K562 (cell line): ENCODE data around the gene RGR. TPM values are rescaled to one million over a fixed set of nuclear protein-coding genes. Genes with fewer than 3 reads are reported as not detected.

Experiments
- CCNT2 ChIP-seq: IDR thresholded peaks from 2 replicates; pipeline ENCODE4 v1.6.1; 2011; ENCODE audit warnings: borderline replicate concordance, low read depth, mild to moderate bottlenecking, moderate library complexity, mixed read lengths, low read length; ENCODE audit not compliant: insufficient read length; ENCODE audit errors: extremely low read depth
- ETV1 ChIP-seq: fragments of 450-650 bp; conservative IDR thresholded peaks from 2 replicates; pipeline ENCODE4 v1.6.1; 2016; ENCODE audit warnings: missing genetic modification characterization, control low read depth, low read depth, missing compliant biosample characterization
- HIVEP1 ChIP-seq: fragments of 250-450 bp; sonication (Bioruptor Pico); IDR thresholded peaks from 2 replicates; pipeline ENCODE4 v1.4.0; 2020; ENCODE audit warnings: mild to moderate bottlenecking
- JUND ChIP-seq, 2 experiments: IDR thresholded peaks; 2 replicates in 1 of 2; 3 replicates in 1 of 2; pipeline ENCODE4 v1.6.1; 2011; ENCODE audit warnings: borderline replicate concordance in 2 of 2, low read depth in 2 of 2, low read length in 2 of 2, improper control_type of control experiment in 1 of 2, missing biosample characterization in 1 of 2, missing genetic modification characterization in 1 of 2, missing genetic modification reagents in 1 of 2
- LARP7 ChIP-seq: fragments of 450-650 bp; IDR thresholded peaks from 2 replicates; pipeline ENCODE4 v1.6.1; 2016
- MYC ChIP-seq, 2 experiments: fragments of 250-450 bp in 1 of 2; sonication (Bioruptor Pico) in 1 of 2; IDR thresholded peaks; 2 replicates each; pipeline versions ENCODE4 v1.5.1 to v1.6.1; 2012 to 2021; ENCODE audit warnings: low read depth in 2 of 2, borderline replicate concordance in 1 of 2, improper control_type of control experiment in 1 of 2, low read length in 1 of 2, mild to moderate bottlenecking in 1 of 2, moderate library complexity in 1 of 2
- RAD21 ChIP-seq, 2 experiments: fragments of 250-450 bp in 1 of 2; fragments of 450-650 bp in 1 of 2; sonication (Bioruptor Pico) in 1 of 2; formaldehyde crosslinking in 1 of 2; IDR thresholded peaks in 1 of 2; conservative IDR thresholded peaks in 1 of 2; 2 replicates each; pipeline versions ENCODE4 v1.4.0 to v1.8.0; 2020 to 2022; ENCODE audit warnings: mild to moderate bottlenecking in 2 of 2, moderate library complexity in 1 of 2
- RBM14 ChIP-seq: fragments of 200-400 bp; formaldehyde crosslinking; IDR thresholded peaks from 2 replicates; pipeline ENCODE4 v1.6.1; 2018; ENCODE audit warnings: low read depth, mild to moderate bottlenecking, low read length, moderate library complexity, borderline replicate concordance; ENCODE audit not compliant: insufficient read depth
- RBM17 ChIP-seq: fragments of 200-400 bp; formaldehyde crosslinking; IDR thresholded peaks from 2 replicates; pipeline ENCODE4 v1.6.1; 2017; ENCODE audit warnings: low read depth, mild to moderate bottlenecking, low read length, borderline replicate concordance
- VEZF1 ChIP-seq: fragments of 200-800 bp; sonication (Bioruptor generic); IDR thresholded peaks from 2 replicates; pipeline ENCODE4 v1.6.1; 2017; ENCODE audit warnings: missing genetic modification characterization, missing compliant biosample characterization
- YY1 ChIP-seq, 3 experiments: IDR thresholded peaks; 2 replicates each; pipeline ENCODE4 v1.6.1; 2011; ENCODE audit warnings: low read length in 2 of 3, mild to moderate bottlenecking in 2 of 3, moderate library complexity in 2 of 3, borderline replicate concordance in 1 of 3, control low read depth in 1 of 3, low read depth in 1 of 3; ENCODE audit not compliant: insufficient read depth in 3 of 3, insufficient replicate concordance in 2 of 3, control insufficient read depth in 1 of 3, insufficient read length in 1 of 3; ENCODE audit errors: extremely low read depth in 1 of 3
- ZBTB49 ChIP-seq: sonication (generic); formaldehyde crosslinking; IDR thresholded peaks from 2 replicates; pipeline ENCODE4 v1.8.0; 2022; ENCODE audit warnings: missing genetic modification reagents, mild to moderate bottlenecking, borderline replicate concordance
- ZNF124 ChIP-seq: sonication (generic); formaldehyde crosslinking; IDR thresholded peaks from 2 replicates; pipeline ENCODE4 v1.8.1; 2022; ENCODE audit warnings: missing genetic modification reagents
- ZNF184 ChIP-seq: sonication (generic); formaldehyde crosslinking; IDR thresholded peaks from 2 replicates; pipeline ENCODE4 v1.5.0; 2020; ENCODE audit warnings: missing genetic modification reagents
- ZNF740 ChIP-seq, 3 experiments: fragments of 200-800 bp in 1 of 3; sonication (Bioruptor generic) in 1 of 3; sonication (generic) in 1 of 3; formaldehyde crosslinking in 1 of 3; IDR thresholded peaks; 2 replicates each; pipeline versions ENCODE4 v1.6.1 to v1.8.0; 2016 to 2022; ENCODE audit warnings: mild to moderate bottlenecking in 2 of 3, missing compliant biosample characterization in 2 of 3, missing genetic modification characterization in 2 of 3, missing genetic modification reagents in 1 of 3
- polyA plus RNA-seq, 8 experiments: library from polyadenylated mRNA; depleted of rRNA in 4 of 8; stranded (reverse) in 5 of 8; unstranded in 3 of 8; fragments of >200 nt; fragmentation: Nextera tagmentation in 2 of 8; fragmentation: Illumina TruSeq in 1 of 8; extraction: Ambion mirVana in 2 of 8; extraction: Trizol in 1 of 8; gene quantifications; 2 replicates each; pipeline versions ENCODE4 v1.2.1 to v1.2.3, GENCODE V29; 2011 to 2014; ENCODE audit warnings: inconsistent platforms in 1 of 8, missing spikeins in 1 of 8
- total RNA-seq, 7 experiments: library from RNA; depleted of rRNA in 6 of 7; stranded (reverse); fragments of >200 nt in 6 of 7; fragmentation: Illumina TruSeq in 2 of 7; extraction: Trizol in 2 of 7; gene quantifications; 2 replicates each; pipeline versions ENCODE4 v1.2.1 to v1.2.3, GENCODE V29; 2011 to 2021; ENCODE audit warnings: low replicate concordance in 1 of 7

The RGR gene
- total and polyA plus RNA-seq, 9 of the 15 experiments (the other 6 are each of a cell fraction or from before 2014, with no cell fraction given) = not detected

- TF ChIP-seq ZNF740 (CRISPR knock-in tag; IDR thresholded peaks at IDR 0.05) (peak; percentile 68; the same call in 1 of the 2 replicates), ZNF740 (tag; IDR thresholded peaks at IDR 0.05) (no peak), YY1 (IDR thresholded peaks at IDR 0.05; ENCODE audit: borderline replicate concordance in 1 of 3, control insufficient read depth in 1 of 3, extremely low read depth in 1 of 3, insufficient read depth in 3 of 3, insufficient read length in 1 of 3, insufficient replicate concordance in 2 of 3, low read depth in 1 of 3, low read length in 2 of 3) (peak in 2 of 3 experiments; percentile 20 to 48), VEZF1 (peak; percentile 27; the same call in 1 of the 2 replicates), ZNF184 (no peak), RBM17 (no peak), RAD21 (CRISPR knock-in tag; conservative IDR thresholded peaks at IDR 0.05 in 1 of 2, IDR thresholded peaks at IDR 0.05 in 1 of 2) (peak; percentile 44 to 74), LARP7 (no peak), JUND (IDR thresholded peaks at IDR 0.05; ENCODE audit: borderline replicate concordance, low read depth, low read length) (0 out of 2 replicates have a peak, but pooled peaks have one; percentile 31), JUND (tag; IDR thresholded peaks at IDR 0.05; ENCODE audit: borderline replicate concordance, low read depth, low read length) (no peak; the same call in 2 of the 3 replicates), ZBTB49 (CRISPR knock-in tag) (0 out of 2 replicates have a peak, but pooled peaks have one; percentile 87), HIVEP1 (CRISPR knock-in tag) (no peak), CCNT2 (no peak), ZNF124 (CRISPR knock-in tag) (0 out of 2 replicates have a peak, but pooled peaks have one; percentile 82), ETV1 (tag) (0 out of 2 replicates have a peak, but pooled peaks have one; percentile 16), MYC (IDR thresholded peaks at IDR 0.05; ENCODE audit: low read depth, low read length) (peak; percentile 64), MYC (CRISPR knock-in tag; IDR thresholded peaks at IDR 0.05; ENCODE audit: borderline replicate concordance, low read depth) (no peak), RBM14 (no peak)
Observed at GRCh38 chr10:84256510-84257342, 11.9 kb downstream of the RGR start (continued).
